HG03558 (cell line): ENCODE measurements around the gene KRTAP10-11.
"Not testable (repeated sequence)": the region's sequence is repeated elsewhere in the genome, so short reads cannot be mapped to it uniquely, and the experiment has no call there.

ENCODE experiments used
- ATAC-seq: cut with Tn5 transposase; IDR thresholded peaks from one replicate; pipeline ENCODE4 v1.9.1; 2021; ENCODE audit warnings: moderate number of reproducible peaks; ENCODE audit not compliant: unreplicated experiment; ENCODE audit errors: extremely low read depth

Gene KRTAP10-11

GRCh38 chr21:44658913-44659595 is 12.8 kb downstream of the KRTAP10-11 start:
- no peak for ATAC-seq

GRCh38 chr21:44661567-44661966 is 15.4 kb downstream of the KRTAP10-11 start:
- ATAC-seq: not testable (repeated sequence)

GRCh38 chr21:44664691-44665090 is 18.5 kb downstream of the KRTAP10-11 start:
- ATAC-seq: no peak

GRCh38 chr21:44666401-44667320 is 20.4 kb downstream of the KRTAP10-11 start, which contains the start of gene KRTAP12-2:
Gene KRTAP12-2, minus strand, starts transcription at chr21:44666927. Its CDS starts 41 bp downstream, at chr21:44666886.
- ATAC-seq: no peak

- no peak for ATAC-seq
Observed at GRCh38 chr21:44667612-44668011, 21.4 kb downstream of the KRTAP10-11 start.

- no peak for ATAC-seq
Observed at GRCh38 chr21:44670642-44671432, 24.6 kb downstream of the KRTAP10-11 start.

GRCh38 chr21:44671911-44672310 is 25.7 kb downstream of the KRTAP10-11 start:
- no peak for ATAC-seq

- no peak for ATAC-seq
Observed at GRCh38 chr21:44677881-44678280, 31.7 kb downstream of the KRTAP10-11 start.

- no peak for ATAC-seq
Observed at GRCh38 chr21:44681152-44681551, 34.9 kb downstream of the KRTAP10-11 start.

GRCh38 chr21:44681861-44682579 is 35.8 kb downstream of the KRTAP10-11 start, which contains the start of gene KRTAP12-1:
Gene KRTAP12-1, minus strand, starts transcription at chr21:44682163. Its CDS starts 40 bp downstream, at chr21:44682123.
- ATAC-seq: no peak

GRCh38 chr21:44682580-44683151 is 36.5 kb downstream of the KRTAP10-11 start:
- ATAC-seq: no peak

- no peak for ATAC-seq
Observed at GRCh38 chr21:44684077-44684476, 37.9 kb downstream of the KRTAP10-11 start.

GRCh38 chr21:44684483-44684882 is 38.3 kb downstream of the KRTAP10-11 start:
- no peak for ATAC-seq

GRCh38 chr21:44685050-44685449 is 38.8 kb downstream of the KRTAP10-11 start:
- not testable (repeated sequence) for ATAC-seq

GRCh38 chr21:44686000-44686781 is 40.0 kb downstream of the KRTAP10-11 start:
- ATAC-seq: no peak

- ATAC-seq: no peak
Observed at GRCh38 chr21:44686843-44687561, 40.8 kb downstream of the KRTAP10-11 start.

GRCh38 chr21:44687671-44688070 is 41.5 kb downstream of the KRTAP10-11 start:
- no peak for ATAC-seq

GRCh38 chr21:44689740-44690139 is 43.5 kb downstream of the KRTAP10-11 start:
- ATAC-seq: not testable (repeated sequence)
